SU-DHL-6 (cell line): ENCODE measurements around the gene PC.

Experiments
- EZH2phosphoT487 ChIP-seq: fragments of 200-600 bp; sonication (generic), shearing (Covaris generic); conservative IDR thresholded peaks from 2 replicates; pipeline ENCODE4 v1.6.1; 2018; ENCODE audit warnings: mild to moderate bottlenecking, antibody characterized with exemption, low read length, moderate library complexity, mixed read lengths
- TF ChIP-seq, protein P1 (sequence below): fragments of 200-600 bp; sonication (generic); IDR thresholded peaks from one replicate; pipeline ENCODE4 v1.5.1; 2017; ENCODE audit warnings: antibody characterized with exemption, mild to moderate bottlenecking, low read length, moderate library complexity; ENCODE audit not compliant: insufficient read depth, poor library complexity, severe bottlenecking

DNA sequence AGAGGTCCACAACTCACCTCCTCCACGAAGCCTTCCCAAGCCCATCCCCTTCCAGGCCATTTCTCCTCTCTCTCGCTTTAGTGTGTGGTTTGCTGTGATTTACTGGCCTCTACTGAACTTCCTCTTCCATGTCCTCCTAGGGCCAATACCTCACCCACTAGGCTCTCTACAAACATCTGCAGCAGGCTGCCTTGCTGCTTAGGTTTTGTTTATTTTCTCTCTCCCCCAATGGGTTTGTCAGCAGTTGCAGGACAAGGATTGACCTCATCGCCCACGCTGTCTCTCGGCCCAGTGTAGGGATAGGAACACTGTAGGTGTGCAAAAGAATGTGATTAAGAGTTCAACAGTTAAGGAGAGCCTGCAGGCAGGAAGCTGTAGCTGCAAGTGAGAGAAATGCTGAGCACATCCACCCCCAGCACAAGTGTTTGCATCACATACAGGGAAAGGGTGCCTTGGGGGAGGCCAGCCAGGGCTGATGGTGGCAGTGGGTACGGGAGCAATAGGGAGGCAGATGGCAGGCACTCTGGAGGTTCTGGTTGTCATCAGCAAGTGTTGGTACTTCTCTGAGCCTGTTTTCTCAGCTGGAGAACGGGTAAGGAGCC lies 1.4 kb downstream of the PC start:
- TF ChIP-seq, protein P1, sequence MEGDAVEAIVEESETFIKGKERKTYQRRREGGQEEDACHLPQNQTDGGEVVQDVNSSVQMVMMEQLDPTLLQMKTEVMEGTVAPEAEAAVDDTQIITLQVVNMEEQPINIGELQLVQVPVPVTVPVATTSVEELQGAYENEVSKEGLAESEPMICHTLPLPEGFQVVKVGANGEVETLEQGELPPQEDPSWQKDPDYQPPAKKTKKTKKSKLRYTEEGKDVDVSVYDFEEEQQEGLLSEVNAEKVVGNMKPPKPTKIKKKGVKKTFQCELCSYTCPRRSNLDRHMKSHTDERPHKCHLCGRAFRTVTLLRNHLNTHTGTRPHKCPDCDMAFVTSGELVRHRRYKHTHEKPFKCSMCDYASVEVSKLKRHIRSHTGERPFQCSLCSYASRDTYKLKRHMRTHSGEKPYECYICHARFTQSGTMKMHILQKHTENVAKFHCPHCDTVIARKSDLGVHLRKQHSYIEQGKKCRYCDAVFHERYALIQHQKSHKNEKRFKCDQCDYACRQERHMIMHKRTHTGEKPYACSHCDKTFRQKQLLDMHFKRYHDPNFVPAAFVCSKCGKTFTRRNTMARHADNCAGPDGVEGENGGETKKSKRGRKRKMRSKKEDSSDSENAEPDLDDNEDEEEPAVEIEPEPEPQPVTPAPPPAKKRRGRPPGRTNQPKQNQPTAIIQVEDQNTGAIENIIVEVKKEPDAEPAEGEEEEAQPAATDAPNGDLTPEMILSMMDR, result no peak
- no peak for TF ChIP-seq EZH2phosphoT487
